Adipose tissue (tissue), 3 donors: ENCODE data around the gene MESP1. TPM values are rescaled to one million over a fixed set of nuclear protein-coding genes. Genes with fewer than 3 reads are reported as not detected.
"Not testable (repeated sequence)": the region's sequence is repeated elsewhere in the genome, so short reads cannot be mapped to it uniquely, and the experiment has no call there.

ENCODE experiments used
- H3K27ac ChIP-seq: one replicate; pipeline ENCODE4 v1.5.1; 2013; ENCODE audit warnings: low read depth, low read length
- WGBS, 3 donors: extraction: QIAGEN DNeasy Blood & Tissue Kit; methylation state at CpG; one replicate each; pipeline ENCODE4 v1.1.7; 2013; 5-methylcytosine and 5-hydroxymethylcytosine counted together
- polyA plus RNA-seq, 3 donors: library from polyadenylated mRNA; stranded (reverse); fragments of 200-250 nt; gene quantifications; one replicate each; pipeline ENCODE4 v1.2.3, GENCODE V29; 2013
- donor health status: healthy with polysubstance abuse.
- donor health status: Bipolar disorder and iron deficiency.
- donor health status: healthy.

The MESP1 gene
- polyA plus RNA-seq, 3 donors: 2.4 to 25.5 (median 4.0) TPM

DNA sequence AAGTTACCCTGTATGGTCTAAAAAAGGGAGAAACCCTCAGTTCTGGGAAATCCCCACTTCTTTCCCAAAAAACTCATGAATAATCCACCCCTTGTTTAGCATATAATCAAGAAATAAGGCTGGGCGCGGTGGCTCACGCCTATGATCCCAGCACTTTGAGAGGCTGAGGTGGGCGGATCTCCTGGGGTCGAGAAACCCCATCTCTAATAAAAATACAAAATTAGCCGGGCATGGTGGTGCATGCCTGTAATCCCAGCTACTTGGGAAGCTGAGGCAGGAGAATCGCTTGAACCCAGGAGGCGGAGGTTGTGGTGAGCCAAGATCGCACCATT lies 31.5 kb upstream of the MESP1 start:
- 93 to 95% (median 94%) methylated on average over 8 to 9 of the region's 9 CpGs for WGBS, 3 donors
- not testable (repeated sequence) for H3K27ac ChIP-seq

DNA sequence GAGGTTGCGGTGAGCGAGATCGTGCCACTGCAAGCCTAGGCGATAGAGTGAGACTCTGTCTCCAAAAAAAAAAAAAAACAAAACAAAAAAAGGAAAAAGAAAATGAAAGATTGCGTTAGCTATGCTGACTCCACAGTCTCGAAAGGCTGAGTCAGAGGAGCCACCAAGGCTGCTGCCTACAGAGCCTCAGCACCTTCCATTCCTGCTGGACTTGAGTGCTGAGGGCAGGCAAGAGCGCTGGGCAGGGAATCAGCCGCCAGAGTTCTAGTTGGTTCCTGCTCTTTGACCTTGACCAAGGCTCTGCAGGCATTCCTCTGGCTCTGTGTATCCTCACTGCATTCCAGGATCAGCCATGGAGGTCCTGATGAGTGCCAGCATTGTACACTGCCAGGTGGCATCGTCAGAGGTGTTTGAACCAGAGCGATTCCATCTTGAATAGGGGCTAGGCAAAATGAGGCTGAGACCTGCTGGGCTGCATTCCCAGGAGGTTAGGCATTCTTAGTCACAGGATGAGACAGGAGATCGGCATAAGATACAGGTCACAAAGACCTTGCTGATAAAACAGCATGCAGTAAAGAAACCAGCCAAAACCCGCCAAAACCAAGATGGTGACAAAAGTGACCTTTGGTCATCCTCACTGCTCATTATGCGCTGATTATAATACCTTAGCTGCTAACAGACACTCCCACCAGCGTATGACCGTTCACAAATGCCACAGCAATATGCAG lies 31.0 kb upstream of the MESP1 start:
- WGBS, 3 donors: 76 to 77% (median 77%) methylated on average over 15 of the region's 15 CpGs
- H3K27ac ChIP-seq: no peak overlapping the region

DNA sequence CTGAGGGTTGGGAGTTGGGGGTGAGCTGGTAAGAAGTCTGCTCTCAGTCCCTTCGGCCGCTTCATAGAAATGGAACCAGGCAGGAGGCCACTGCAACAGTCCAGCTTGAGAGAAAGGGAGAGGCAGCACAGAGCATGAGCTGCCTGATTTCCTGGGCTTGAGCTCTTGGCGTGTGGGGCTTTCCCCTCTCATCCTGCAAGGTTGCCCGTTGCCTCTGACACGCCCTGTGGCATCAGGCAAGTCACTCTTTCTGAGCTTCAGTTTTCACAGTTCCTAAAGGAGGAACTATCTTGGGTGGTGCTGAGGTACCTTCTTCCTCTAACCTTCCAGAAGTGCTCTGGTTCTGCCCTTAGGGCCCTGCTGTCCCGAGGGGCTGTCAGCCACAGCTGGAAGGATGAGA lies 30.0 kb upstream of the MESP1 start:
- 61 to 93% (median 75%) methylated on average over 6 of the region's 6 CpGs for WGBS, 3 donors

DNA sequence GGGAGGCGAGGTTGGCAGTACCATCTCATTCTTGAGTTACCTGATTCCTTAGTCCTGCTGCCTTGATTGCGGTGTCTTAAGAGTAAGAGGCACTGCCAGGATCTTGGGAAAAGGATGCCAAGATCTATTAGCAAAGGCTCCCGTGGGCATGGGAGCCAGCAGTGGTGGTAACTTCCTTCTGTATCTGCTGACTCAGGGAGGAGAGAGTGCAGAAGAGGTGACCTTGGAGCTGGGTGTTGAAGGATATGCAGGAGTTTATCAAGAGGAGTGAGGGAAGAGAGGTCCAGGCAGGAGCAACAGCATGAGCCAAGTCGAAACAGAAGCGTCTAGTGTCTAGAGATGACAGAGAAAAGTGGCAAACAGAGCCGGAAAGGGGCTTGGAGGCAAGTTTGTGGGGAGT lies 29.6 kb upstream of the MESP1 start:
- no peak overlapping the region for H3K27ac ChIP-seq
- WGBS, 3 donors: 77 to 82% (median 77%) methylated on average over 6 of the region's 6 CpGs

More for the DNA sequence above, 30.0 kb upstream of the MESP1 start:
- H3K27ac ChIP-seq: no peak overlapping the region

DNA sequence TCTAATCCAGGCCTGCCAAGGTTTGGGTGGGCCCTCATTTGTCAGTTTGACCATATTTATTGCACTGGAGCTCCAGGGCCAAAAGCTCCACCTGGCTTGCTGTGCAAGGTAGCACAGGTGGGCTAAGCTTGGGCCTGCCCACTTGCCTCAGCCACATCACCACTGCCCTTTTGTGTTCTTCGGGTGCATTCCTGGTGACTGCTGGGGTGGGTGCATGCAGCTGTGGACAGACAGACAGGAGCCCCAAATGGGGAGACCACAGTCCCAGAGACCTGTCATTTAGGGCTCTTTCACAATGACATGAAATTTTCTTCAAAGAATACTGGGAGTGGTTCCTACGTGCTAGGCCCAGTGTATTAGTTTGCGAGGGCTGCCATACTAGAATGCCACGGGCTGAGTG lies 27.8 kb upstream of the MESP1 start:
- 79 to 84% (median 83%) methylated on average over 4 of the region's 4 CpGs for WGBS, 3 donors
- H3K27ac ChIP-seq: no peak overlapping the region

DNA sequence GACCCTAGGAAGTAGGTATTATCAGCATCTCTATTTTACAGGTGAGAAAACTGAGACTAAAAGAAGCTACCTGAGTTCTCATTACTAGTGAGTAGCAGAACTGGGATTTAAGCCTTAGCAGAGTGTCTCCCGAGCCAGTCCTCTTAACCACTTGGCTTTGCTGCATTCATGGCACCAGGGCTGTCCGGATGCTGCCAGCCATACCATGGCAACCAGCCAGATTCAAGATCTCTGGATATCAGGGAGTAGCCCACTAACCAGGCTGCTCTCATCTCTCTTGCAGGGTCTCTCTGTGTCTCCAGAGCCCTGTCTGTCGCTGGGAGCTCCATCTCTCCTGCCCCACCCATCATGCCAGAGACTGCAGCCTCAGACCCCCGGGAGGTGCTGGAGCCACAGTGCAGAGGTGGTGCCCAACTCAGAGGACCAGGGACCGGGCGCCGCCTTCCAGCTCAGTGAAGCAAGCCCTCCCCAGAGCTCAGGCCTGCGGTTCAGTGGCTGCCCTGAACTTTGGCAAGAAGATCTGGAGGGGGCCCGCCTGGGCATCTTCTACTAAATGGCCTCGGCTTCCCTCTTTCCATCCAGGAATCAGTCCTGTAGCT lies 26.8 kb upstream of the MESP1 start:
- H3K27ac ChIP-seq: no peak overlapping the region
- 84 to 91% (median 87%) methylated on average over 10 of the region's 10 CpGs for WGBS, 3 donors

DNA sequence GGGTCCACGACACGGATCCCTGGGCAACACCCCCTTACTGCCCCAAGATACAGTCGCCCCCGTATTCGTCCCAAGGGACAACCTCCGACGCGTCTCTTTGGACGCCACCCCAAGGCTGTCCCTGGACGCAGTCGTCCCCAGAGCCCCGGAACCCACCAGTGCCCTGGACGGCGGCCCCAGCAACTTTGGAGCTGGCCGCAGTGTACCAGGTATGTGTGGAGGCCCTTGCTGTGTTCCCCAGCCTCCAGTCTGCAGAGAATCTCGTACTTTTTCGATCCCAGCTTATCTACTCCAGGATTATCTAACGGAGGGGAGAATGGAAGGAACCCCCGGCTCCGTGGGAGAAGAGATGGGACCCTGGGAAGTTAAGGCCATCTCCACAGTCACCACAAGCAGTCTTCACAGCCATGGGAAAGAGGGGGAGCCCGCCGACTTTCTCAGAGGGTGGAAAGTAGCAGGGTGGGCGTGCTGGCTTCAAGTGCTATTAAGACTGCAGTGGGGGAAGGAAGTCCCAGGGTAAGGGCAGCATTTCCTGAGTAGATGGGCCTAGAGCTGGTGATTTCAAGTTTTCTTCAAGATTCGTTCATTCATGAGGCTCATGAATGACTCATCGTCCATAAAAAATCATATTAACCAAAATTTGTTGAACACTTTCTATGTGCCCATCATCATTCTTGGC lies 26.2 kb upstream of the MESP1 start:
- 48 to 69% (median 60%) methylated on average over 25 of the region's 25 CpGs for WGBS, 3 donors
- no peak overlapping the region for H3K27ac ChIP-seq

DNA sequence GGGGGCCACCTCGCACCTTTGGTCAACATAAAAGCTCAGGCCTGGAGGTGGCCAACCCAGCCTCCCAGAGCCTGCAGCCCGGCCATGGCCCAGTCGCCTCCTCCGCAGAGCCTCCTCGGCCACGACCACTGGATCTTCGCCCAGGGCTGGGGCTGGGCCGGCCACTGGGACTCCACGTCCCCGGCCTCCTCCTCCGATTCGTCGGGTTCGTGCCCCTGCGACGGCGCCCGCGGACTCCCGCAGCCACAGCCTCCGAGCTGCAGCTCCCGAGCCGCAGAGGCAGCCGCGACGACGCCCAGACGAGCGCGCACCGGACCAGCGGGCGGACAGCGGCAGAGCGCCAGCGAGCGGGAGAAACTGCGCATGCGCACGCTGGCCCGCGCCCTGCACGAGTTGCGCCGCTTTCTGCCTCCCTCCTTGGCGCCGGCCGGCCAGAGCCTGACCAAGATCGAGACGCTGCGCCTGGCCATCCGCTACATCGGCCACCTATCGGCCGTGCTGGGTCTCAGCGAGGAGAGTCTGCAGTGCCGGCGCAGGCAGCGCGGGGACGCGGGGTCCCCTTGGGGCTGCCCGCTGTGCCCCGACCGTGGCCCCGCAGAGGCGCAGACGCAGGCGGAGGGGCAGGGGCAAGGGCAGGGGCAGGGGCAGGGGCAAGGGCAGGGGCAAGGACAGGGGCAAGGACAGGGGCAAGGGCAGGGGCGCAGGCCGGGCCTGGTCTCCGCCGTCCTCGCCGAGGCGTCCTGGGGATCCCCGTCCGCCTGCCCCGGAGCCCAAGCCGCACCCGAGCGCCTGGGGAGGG lies 25.4 kb upstream of the MESP1 start, which contains the start of gene MESP2:
Gene MESP2 (plus strand): TSS at position 59 of the 799 bp plus-strand sequence. CDS start 26 bp downstream, at position 85.
- H3K27ac ChIP-seq: no peak within 1 kb of the TSS

DNA sequence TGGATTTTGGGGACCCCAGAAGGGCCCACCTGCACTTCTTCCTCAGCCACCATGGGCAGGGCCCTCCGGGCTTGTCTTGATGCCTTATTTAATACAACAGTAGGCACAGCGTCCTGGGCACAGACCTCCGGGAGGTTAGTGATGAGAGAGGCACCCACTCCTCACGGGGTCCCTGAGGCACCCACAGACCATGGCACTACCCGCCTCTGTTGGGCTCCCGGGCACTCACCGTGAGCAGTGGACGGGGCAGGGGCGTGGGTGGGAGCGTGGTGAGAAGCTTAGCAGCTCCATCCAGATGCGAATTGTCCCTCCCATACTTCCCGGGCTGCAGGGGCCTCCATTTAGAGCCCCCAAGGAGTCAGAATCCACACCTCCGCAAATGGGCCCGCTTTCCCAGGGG lies 24.8 kb upstream of the MESP1 start:
- no peak overlapping the region for H3K27ac ChIP-seq
- WGBS, 3 donors: 69 to 80% (median 73%) methylated on average over 14 of the region's 14 CpGs

More for the DNA sequence above, 25.4 kb upstream of the MESP1 start, which contains the start of gene MESP2:
- WGBS, 3 donors: 3 to 8% (median 3%) methylated on average over 57 to 82 of the region's 82 CpGs

DNA sequence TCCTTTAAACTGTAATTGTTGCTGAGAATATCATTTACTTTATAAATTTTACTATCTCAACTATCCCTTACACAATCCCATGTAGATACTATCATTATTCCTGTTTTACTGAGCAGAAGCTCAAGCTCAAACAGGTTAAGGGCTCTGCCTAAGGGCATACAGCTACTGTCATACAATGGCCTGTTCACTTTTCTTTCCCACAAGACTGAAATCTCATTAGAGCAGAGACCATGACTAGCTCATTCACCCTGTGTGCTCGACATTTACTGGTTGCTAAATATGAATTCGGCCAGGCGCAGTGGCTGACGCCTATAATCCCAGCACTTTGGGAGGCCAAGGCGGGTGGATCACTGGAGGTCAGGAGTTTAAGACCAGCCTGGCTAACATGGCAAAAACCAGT lies 23.4 kb upstream of the MESP1 start:
- 94 to 97% (median 95%) methylated on average over 5 of the region's 5 CpGs for WGBS, 3 donors

DNA sequence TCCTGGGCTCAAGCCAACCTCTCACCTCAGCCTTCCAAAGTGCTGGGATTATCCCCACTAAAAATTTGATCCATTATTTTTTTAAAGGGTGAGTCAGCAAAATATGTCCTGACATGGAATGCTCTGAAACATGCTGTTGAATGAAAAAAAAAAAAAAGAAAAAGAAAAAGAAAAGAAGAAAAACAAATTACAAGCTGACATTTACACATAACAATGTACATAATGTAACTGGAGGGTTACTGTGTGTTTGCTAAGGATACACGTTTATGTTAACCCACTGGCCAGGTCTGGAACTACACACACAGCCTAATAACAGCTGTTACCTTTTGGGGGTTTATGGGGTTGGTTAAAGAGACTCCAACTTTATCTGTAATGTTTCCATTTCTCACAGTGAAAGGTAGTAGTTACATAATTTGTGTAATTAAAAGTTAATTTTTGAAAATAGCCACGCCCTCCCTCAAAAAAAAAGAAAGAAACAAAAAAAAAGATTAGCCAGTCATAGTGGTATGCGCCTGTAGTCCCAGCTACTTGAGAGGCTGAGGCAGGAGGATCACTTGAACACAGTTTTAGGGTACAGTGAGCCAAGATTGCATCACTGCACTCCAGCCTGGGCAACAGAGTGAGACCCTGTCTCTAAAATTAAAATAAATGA lies 22.0 kb upstream of the MESP1 start:
- WGBS, 3 donors: 39 to 69% (median 65%) methylated on average over 3 of the region's 3 CpGs
- H3K27ac ChIP-seq: no peak overlapping the region

More for the DNA sequence above, 23.4 kb upstream of the MESP1 start:
- H3K27ac ChIP-seq: no peak overlapping the region

DNA sequence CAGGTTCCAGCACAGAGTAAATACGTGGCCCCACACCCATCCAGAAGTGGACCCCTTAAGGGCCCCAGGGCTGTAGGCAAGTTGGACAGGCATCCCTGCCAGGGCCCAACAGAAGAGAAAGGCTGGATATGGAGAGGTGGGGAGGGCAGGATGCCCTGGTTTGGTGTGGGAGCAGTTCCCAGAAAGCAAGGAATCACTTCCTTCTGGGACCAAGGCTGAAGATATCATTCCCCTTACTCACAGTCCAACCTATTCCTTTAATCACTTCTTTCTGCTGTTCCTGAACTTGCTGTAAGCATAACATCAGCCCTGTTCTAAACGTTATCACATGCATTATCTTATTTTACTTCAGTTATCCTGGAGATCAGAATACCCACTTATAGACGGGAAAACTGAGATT lies 19.0 kb upstream of the MESP1 start:
- WGBS, 3 donors: 64 to 82% (median 80%) methylated on average over 3 of the region's 3 CpGs
- H3K27ac ChIP-seq: no peak overlapping the region

DNA sequence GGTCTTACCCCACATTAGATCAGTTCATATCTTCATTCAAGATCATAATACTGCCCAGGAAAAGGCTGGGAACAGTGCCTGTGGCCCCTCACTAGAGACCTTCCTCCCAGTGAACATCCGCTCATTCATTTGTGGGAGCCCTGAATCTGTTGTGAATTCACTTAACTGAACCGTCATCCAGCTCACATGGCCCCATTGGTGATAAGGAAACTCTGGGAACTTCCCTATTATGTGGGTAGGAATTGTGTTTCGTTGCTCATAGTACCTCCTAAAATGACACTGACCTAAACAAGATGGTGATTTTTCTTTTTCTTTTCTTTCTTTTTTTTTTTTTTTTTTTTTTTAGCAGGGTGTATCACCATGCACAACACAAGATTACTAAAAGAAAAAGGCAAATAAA lies 18.3 kb upstream of the MESP1 start:
- WGBS, 3 donors: 73 to 81% (median 75%) methylated on average over 3 of the region's 3 CpGs
- no peak overlapping the region for H3K27ac ChIP-seq

DNA sequence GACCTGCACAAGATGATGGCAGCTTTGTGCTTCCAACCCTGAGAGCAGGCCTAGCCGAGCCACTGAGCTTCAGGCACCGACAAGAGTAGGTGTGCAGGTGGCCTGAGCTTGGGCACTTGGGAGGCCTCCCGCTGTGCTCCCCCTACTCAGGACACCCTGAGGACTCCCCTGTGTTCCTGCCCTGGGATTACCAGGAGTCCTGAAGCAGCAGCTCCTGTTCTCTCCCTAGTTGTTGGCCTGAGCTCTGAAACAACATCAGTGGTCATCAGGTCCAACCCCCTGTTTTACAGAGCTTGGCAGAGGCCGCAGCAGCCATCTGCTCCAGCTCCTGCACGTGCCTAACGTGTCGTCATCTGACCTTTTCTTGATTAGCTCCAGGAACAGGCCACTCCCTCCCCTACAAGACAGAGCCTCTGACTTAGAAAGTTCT lies 17.0 kb upstream of the MESP1 start:
- no peak overlapping the region for H3K27ac ChIP-seq
- WGBS, 3 donors: 35 to 68% (median 65%) methylated on average over 7 of the region's 7 CpGs

DNA sequence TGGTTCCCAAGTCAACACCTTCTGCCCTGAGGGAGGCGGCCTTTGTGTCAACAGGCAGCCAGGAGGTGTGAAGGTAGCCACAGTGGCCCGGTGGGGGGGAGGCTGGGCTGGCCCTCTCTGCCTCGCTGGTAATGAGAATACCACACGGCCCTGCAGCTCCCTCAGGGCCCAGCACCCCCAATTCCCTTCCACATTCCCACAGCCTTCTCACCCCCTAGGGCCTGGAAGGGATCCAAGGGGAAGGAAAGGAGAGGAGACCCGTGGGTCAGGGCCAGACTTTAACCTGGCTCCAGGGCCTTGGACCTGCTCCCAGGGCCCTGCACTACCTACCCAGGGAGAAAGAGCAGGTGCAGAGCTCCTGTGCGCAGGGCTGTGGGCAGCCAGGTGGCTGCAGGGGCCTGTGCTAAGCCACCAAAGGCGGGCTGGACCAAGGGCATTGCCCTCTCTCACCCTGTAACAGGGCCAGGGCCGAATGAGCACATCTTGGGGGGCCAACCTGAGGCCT lies 16.4 kb upstream of the MESP1 start:
- no peak overlapping the region for H3K27ac ChIP-seq

DNA sequence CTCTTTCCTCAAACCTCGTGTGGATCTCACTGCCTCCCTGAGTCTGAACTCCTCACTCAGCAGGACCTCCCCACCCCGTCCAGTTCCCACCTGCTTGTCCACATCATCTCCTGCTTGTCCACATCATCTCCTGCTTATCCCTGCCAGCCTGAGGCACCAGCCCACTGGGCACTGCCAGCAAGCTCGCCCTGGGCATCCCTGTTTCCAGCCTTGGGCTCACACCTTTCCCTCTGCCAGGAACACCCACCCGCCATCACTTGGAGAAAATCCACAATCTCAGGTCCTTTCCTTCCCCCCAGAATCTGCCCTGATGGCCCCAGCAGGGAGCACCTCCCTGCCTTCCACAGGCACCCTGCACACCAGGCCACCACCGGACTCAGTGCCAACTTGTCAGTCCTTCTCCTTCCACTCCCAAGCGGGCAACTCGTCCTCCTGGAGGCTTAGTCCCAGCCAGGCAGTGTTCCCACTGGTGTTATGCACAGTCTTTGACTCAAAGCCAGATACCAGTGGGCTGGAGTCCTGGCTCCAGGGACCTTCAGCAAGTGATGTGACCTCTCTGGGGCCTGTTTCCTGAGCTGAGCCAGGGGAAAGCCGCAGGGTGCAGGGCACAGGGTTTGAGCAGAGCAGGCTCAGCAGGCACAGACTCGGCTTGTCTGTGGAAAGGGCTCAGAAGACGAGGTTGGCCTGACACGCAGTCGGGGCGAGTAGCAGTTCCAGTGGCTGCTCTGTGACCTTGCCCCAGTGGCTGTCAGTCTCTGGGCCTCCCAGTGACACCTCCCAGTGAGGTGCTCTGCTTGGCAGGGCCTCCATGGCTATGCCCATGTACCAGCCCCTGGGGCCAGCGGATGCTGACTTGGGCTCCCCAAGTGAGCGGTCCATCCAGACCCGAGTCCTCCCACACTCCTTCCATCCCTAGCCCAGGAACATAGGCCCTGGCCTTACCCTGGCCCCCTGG lies 15.6 kb upstream of the MESP1 start:
- 44 to 90% (median 86%) methylated on average over 16 of the region's 16 CpGs for WGBS, 3 donors
- H3K27ac ChIP-seq: no peak overlapping the region

More for the DNA sequence above, 16.4 kb upstream of the MESP1 start:
- WGBS, 3 donors: 29 to 68% (median 67%) methylated on average over 8 of the region's 8 CpGs

DNA sequence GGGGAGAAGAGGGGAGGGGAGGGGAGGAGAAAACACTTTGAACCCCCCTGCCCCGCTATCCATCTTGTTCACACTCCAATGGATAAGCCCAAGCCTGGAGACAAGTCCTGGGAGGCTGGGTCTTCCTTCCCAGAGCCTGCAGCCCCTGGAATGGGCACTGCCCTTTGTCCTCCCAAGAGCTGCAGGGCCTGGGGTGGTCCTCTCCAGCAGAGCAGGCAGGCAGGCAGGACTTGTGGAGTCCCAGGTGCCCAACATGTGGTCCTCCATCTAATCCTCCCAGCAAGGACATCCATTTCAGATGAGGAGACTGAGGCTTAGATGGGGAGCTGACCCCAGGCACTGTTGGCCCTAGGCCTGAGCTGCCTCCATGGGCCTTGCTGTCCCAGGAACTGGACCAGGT lies 14.6 kb upstream of the MESP1 start:
- 67 to 100% (median 100%) methylated on average over 1 of the region's 1 CpG for WGBS, 3 donors
- H3K27ac ChIP-seq: no peak overlapping the region
